Stomach (tissue), 9 donors: ENCODE data around the gene FJX1. TPM values are rescaled to one million over a fixed set of nuclear protein-coding genes. Genes with fewer than 3 reads are reported as not detected.

ENCODE experiments used
- DNase-seq, 2 donors: peaks; one replicate each; pipeline versions ENCODE4 v3.0.0 to v3.0.0-alpha.2; 2013 to 2019
- H3K27ac ChIP-seq, 5 donors: fragments of 200-600 bp in 4 of 5; sonication (generic) in 4 of 5; one replicate each; pipeline ENCODE4 v1.5.1; 2013 to 2019; ENCODE audit warnings: mild to moderate bottlenecking in 1 of 5, moderate library complexity in 1 of 5
- H3K27me3 ChIP-seq, 3 donors: fragments of 200-600 bp; sonication (generic); one replicate each; pipeline ENCODE4 v1.5.1; 2017 to 2019; ENCODE audit warnings: mixed run types in 1 of 3
- H3K36me3 ChIP-seq, 4 donors: fragments of 200-600 bp; sonication (generic); 1 replicate in 3 of 4; 2 replicates in 1 of 4; pipeline ENCODE4 v1.5.1; 2016 to 2019
- H3K4me1 ChIP-seq, 4 donors: fragments of 200-600 bp; sonication (generic); one replicate each; pipeline ENCODE4 v1.5.1; 2016 to 2019
- H3K4me3 ChIP-seq, 4 donors: fragments of 200-600 bp; sonication (generic) in 3 of 4; one replicate each; pipeline ENCODE4 v1.5.1; 2016 to 2019; ENCODE audit warnings: mild to moderate bottlenecking in 1 of 4
- H3K9me3 ChIP-seq, 4 donors: fragments of 200-600 bp; sonication (generic); one replicate each; pipeline ENCODE4 v1.5.1; 2016 to 2019
- CTCF ChIP-seq, 7 experiments: fragments of 450-650 bp in 4 of 7; fragments of 200-600 bp in 3 of 7; sonication (generic) in 3 of 7; IDR thresholded peaks; one replicate each; pipeline ENCODE4 v1.5.1; 2016 to 2019; ENCODE audit warnings: antibody characterized with exemption in 7 of 7, control low read depth in 2 of 7, mild to moderate bottlenecking in 1 of 7
- EP300 ChIP-seq: sonication (generic); formaldehyde crosslinking; IDR thresholded peaks from one replicate; pipeline ENCODE4 v1.6.1; 2017; ENCODE audit warnings: antibody characterized with exemption
- POLR2A ChIP-seq, 4 donors: fragments of 450-650 bp; IDR thresholded peaks; one replicate each; pipeline ENCODE4 v1.6.1; 2016; ENCODE audit warnings: antibody characterized with exemption in 4 of 4, control low read depth in 2 of 4, mild to moderate bottlenecking in 1 of 4, moderate library complexity in 1 of 4
- POLR2AphosphoS5 ChIP-seq, 3 donors: sonication (generic); formaldehyde crosslinking; IDR thresholded peaks; one replicate each; pipeline ENCODE4 v1.6.1; 2016; ENCODE audit warnings: antibody characterized with exemption in 3 of 3
- WGBS, 5 donors: extraction: QIAGEN DNeasy Blood & Tissue Kit in 3 of 5; methylation state at CpG; one replicate each; pipeline versions ENCODE4 v1.1.5 to v1.1.7; 2013 to 2018; 5-methylcytosine and 5-hydroxymethylcytosine counted together
- intact Hi-C: fragments of 100-400 bp; cut with DNase I; formaldehyde crosslinking; loops from one replicate; pipeline ENCODE4 v1.15.1; 2023; ENCODE audit warnings: low total_unique reads
- polyA plus RNA-seq, 3 donors: library from polyadenylated mRNA; stranded (reverse); fragments of 200-250 nt; gene quantifications; one replicate each; pipeline ENCODE4 v1.2.3, GENCODE V29; 2013
- total RNA-seq, 5 donors: library from RNA; depleted of rRNA; stranded (reverse); fragments of >200 nt; gene quantifications; one replicate each; pipeline versions ENCODE4 v1.1.0 to v1.2.3, GENCODE V29; 2014 to 2016
- donor health status: healthy with polysubstance abuse.
- donor health status: Bipolar disorder and iron deficiency.
- donor health status: healthy.

FJX1 gene
- total and polyA plus RNA-seq, 8 donors: 0.45 to 5.2 (median 3.1) TPM; not detected in 2

GRCh38 chr11:35590412-35590811 is 27.8 kb upstream of the FJX1 start:
- H3K27me3 ChIP-seq: peaks cover 0 to 20% (median 0%) of the 10 kb centered on the region in 3 donors
- no peaks in the 10 kb centered on the region for H3K9me3 ChIP-seq
- TF ChIP-seq POLR2A (IDR thresholded peaks at IDR 0.05) (no peak), CTCF (IDR thresholded peaks at IDR 0.05) (no peak), EP300 (no peak), POLR2AphosphoS5 (IDR thresholded peaks at IDR 0.05) (no peak)
- H3K4me1 ChIP-seq: no peaks in the 10 kb centered on the region
- H3K36me3 ChIP-seq: no peaks in the 10 kb centered on the region
- DNase-seq: no peak
- intact Hi-C loops: no loop called here
- H3K4me3 ChIP-seq: no peak overlapping the region
- no peak overlapping the region for H3K27ac ChIP-seq

- H3K27ac ChIP-seq: no peak overlapping the region
- H3K4me3 ChIP-seq: no peak overlapping the region
- peaks cover 0 to 19% (median 0%) of the 10 kb centered on the region in 3 donors for H3K27me3 ChIP-seq
- H3K9me3 ChIP-seq: no peaks in the 10 kb centered on the region
- H3K36me3 ChIP-seq: no peaks in the 10 kb centered on the region
- H3K4me1 ChIP-seq: no peaks in the 10 kb centered on the region
- no peak for TF ChIP-seq POLR2AphosphoS5 (IDR thresholded peaks at IDR 0.05)
- TF ChIP-seq POLR2A (IDR thresholded peaks at IDR 0.05): no peak
- no peak for TF ChIP-seq EP300
- TF ChIP-seq CTCF (IDR thresholded peaks at IDR 0.05): no peak
- intact Hi-C loops: no loop called here
- no peak for DNase-seq
Observed at GRCh38 chr11:35593143-35593542, 25.1 kb upstream of the FJX1 start.

GRCh38 chr11:35594680-35595079 is 23.6 kb upstream of the FJX1 start:
- WGBS, 5 donors: 30 to 52% (median 38%) methylated on average over 2 of the region's 2 CpGs
- TF ChIP-seq POLR2AphosphoS5 (IDR thresholded peaks at IDR 0.05) (no peak), EP300 (no peak), CTCF (IDR thresholded peaks at IDR 0.05) (no peak), POLR2A (IDR thresholded peaks at IDR 0.05) (no peak)
- no peaks in the 10 kb centered on the region for H3K36me3 ChIP-seq

GRCh38 chr11:35598254-35599125 is 19.8 kb upstream of the FJX1 start:
- no peak overlapping the region for H3K4me3 ChIP-seq
- no peaks in the 10 kb centered on the region for H3K9me3 ChIP-seq
- WGBS, 5 donors: 54 to 82% (median 70%) methylated on average over 3 of the region's 3 CpGs
- H3K36me3 ChIP-seq: no peaks in the 10 kb centered on the region
- peaks cover 0 to 6% (median 0%) of the 10 kb centered on the region in 3 donors for H3K27me3 ChIP-seq
- DNase-seq: peak in 1 of 2 donors; percentile 19
- no peaks in the 10 kb centered on the region for H3K4me1 ChIP-seq
- no peak for TF ChIP-seq POLR2A (IDR thresholded peaks at IDR 0.05)
- no peak for TF ChIP-seq EP300
- no peak for TF ChIP-seq CTCF (IDR thresholded peaks at IDR 0.05)
- TF ChIP-seq POLR2AphosphoS5 (IDR thresholded peaks at IDR 0.05): no peak
- no peak overlapping the region for H3K27ac ChIP-seq
- intact Hi-C loops: no loop called here

More at GRCh38 chr11:35594680-35595079, 23.6 kb upstream of the FJX1 start:
- H3K9me3 ChIP-seq: no peaks in the 10 kb centered on the region
- intact Hi-C loops: no loop called here
- H3K27me3 ChIP-seq: peaks cover 0 to 11% (median 0%) of the 10 kb centered on the region in 3 donors
- no peak overlapping the region for H3K27ac ChIP-seq
- H3K4me1 ChIP-seq: no peaks in the 10 kb centered on the region
- no peak overlapping the region for H3K4me3 ChIP-seq
- DNase-seq: peak in 1 of 2 donors; percentile 24
